ENCODE results near the gene MACROD2.

DNA sequence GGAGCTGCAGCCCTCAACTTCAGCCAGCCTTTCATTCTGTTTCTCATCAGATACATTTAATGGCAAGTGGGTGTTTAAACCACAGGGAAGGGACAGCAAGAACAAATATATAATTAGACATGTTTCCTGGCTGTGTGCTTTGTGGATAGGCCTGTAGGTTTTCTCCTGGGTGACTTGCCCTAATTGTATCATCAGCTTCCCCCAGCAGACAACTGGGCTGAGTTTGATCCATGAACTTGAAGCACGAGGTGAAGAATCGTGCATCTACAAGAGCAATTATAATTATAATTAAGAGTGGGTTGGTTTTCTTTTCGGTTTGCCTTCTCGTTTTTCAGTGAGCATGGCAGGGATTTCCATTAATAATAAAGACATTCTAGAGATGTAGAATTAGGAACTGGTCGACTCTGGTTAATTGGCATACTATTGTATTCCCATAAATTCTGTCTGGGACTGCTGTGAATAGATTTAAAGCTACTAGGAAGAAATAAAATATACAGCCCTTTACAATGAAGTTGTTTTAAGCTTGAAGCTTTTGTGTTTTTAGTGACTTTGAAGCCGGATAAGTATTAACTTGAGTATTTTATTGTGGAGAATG lies 1525.7 kb downstream of the MACROD2 start:
- TF ChIP-seq, protein P1, sequence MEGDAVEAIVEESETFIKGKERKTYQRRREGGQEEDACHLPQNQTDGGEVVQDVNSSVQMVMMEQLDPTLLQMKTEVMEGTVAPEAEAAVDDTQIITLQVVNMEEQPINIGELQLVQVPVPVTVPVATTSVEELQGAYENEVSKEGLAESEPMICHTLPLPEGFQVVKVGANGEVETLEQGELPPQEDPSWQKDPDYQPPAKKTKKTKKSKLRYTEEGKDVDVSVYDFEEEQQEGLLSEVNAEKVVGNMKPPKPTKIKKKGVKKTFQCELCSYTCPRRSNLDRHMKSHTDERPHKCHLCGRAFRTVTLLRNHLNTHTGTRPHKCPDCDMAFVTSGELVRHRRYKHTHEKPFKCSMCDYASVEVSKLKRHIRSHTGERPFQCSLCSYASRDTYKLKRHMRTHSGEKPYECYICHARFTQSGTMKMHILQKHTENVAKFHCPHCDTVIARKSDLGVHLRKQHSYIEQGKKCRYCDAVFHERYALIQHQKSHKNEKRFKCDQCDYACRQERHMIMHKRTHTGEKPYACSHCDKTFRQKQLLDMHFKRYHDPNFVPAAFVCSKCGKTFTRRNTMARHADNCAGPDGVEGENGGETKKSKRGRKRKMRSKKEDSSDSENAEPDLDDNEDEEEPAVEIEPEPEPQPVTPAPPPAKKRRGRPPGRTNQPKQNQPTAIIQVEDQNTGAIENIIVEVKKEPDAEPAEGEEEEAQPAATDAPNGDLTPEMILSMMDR (conservative IDR thresholded peaks at IDR 0.05 in 1 of 2, IDR thresholded peaks at IDR 0.05 in 1 of 2; ENCODE audit: extremely low read depth in 1 of 2, insufficient read depth in 1 of 2, low read depth in 1 of 2, low read length in 2 of 2), result no peak
- TF ChIP-seq EZH2 (IDR thresholded peaks at IDR 0.05; ENCODE audit: borderline replicate concordance, low read length), result no peak

All from mammary epithelial cell (primary cell).